Natural killer cell treated with Interleukin-12 subunit alpha and Interleukin-12 subunit beta and Interleukin-15 and Interleukin-18, amount 100 ng/mL, for 72 hours (primary cell): ENCODE data around the gene WNT9B. TPM values are rescaled to one million over a fixed set of nuclear protein-coding genes. Genes with fewer than 3 reads are reported as not detected.

Experiments
- ATAC-seq, 2 donors: fragments of 150-1000 bp; cut with Tn5 transposase in 1 of 2; sonication (Bioruptor Pico), chemical (Tn5 transposase) in 1 of 2; 2 replicates each; pipeline ENCODE4 v1.10.0; 2021
- DNase-seq: peaks from one replicate; pipeline ENCODE4 v3.0.0; 2022; ENCODE audit warnings: low spot score
- H3K27ac Mint-ChIP-seq, 2 donors: 1 replicate in 1 of 2; 2 replicates in 1 of 2; pipeline ENCODE4 v1.8.0; 2022; ENCODE audit warnings: mixed read lengths in 2 of 2, mild to moderate bottlenecking in 1 of 2, moderate library complexity in 1 of 2
- H3K27me3 Mint-ChIP-seq, 2 donors: 1 replicate in 1 of 2; 2 replicates in 1 of 2; pipeline ENCODE4 v1.8.0; 2022; ENCODE audit warnings: mixed read lengths in 2 of 2
- H3K36me3 Mint-ChIP-seq: one replicate; pipeline ENCODE4 v1.8.0; 2022; ENCODE audit warnings: mixed read lengths
- H3K4me1 Mint-ChIP-seq, 2 donors: 1 replicate in 1 of 2; 2 replicates in 1 of 2; pipeline ENCODE4 v1.8.0; 2022; ENCODE audit warnings: low read depth in 2 of 2, mixed read lengths in 2 of 2, mild to moderate bottlenecking in 1 of 2
- H3K4me3 Mint-ChIP-seq: one replicate; pipeline ENCODE4 v1.8.0; 2022; ENCODE audit warnings: mixed read lengths
- H3K9me3 Mint-ChIP-seq: 2 replicates; pipeline ENCODE4 v1.8.0; 2022; ENCODE audit warnings: mixed read lengths
- total RNA-seq, 2 donors: library from RNA; stranded (reverse); gene quantifications; one replicate each; pipeline ENCODE4 v1.2.3, GENCODE V29; 2022

Gene WNT9B
- total RNA-seq, 2 donors from 2014 or later = not detected

- H3K27ac Mint-ChIP-seq = no peak overlapping the region
- H3K27me3 Mint-ChIP-seq = peaks cover 7 to 9% of the 10 kb centered on the region in 2 donors
- ATAC-seq (no peak), DNase-seq (no peak)
- H3K9me3 Mint-ChIP-seq = no peaks in the 10 kb centered on the region
- no peaks in the 10 kb centered on the region for H3K36me3 Mint-ChIP-seq
- no peaks in the 10 kb centered on the region for H3K4me1 Mint-ChIP-seq
- H3K4me3 Mint-ChIP-seq = no peak overlapping the region
Measured at GRCh38 chr17:46886310-46886663, 34.9 kb downstream of the WNT9B start.

GRCh38 chr17:46887717-46888116 lies 36.3 kb downstream of the WNT9B start:
- Mint-ChIP-seq H3K27ac (no peak overlapping the region), H3K36me3 (no peaks in the 10 kb centered on the region), H3K4me3 (no peak overlapping the region), H3K4me1 (no peaks in the 10 kb centered on the region), H3K9me3 (no peaks in the 10 kb centered on the region), H3K27me3 (peaks cover 15% of the 10 kb centered on the region in 2 donors)
- ATAC-seq = no peak
- no peak for DNase-seq

- H3K36me3 Mint-ChIP-seq = no peaks in the 10 kb centered on the region
Measured at GRCh38 chr17:46888727-46889126, 37.3 kb downstream of the WNT9B start.

GRCh38 chr17:46889519-46889918 lies 38.1 kb downstream of the WNT9B start:
- Mint-ChIP-seq H3K36me3 (no peaks in the 10 kb centered on the region), H3K9me3 (no peaks in the 10 kb centered on the region), H3K27me3 (peaks cover 19 to 24% of the 10 kb centered on the region in 2 donors), H3K4me1 (no peaks in the 10 kb centered on the region), H3K27ac (no peak overlapping the region), H3K4me3 (no peak overlapping the region)
- DNase-seq = no peak
- ATAC-seq = no peak

More at GRCh38 chr17:46888727-46889126, 37.3 kb downstream of the WNT9B start:
- Mint-ChIP-seq H3K9me3 (no peaks in the 10 kb centered on the region), H3K27ac (no peak overlapping the region), H3K4me3 (no peak overlapping the region), H3K4me1 (no peaks in the 10 kb centered on the region), H3K27me3 (peaks cover 19 to 24% of the 10 kb centered on the region in 2 donors)
- ATAC-seq = no peak
- no peak for DNase-seq

- H3K9me3 Mint-ChIP-seq = no peaks in the 10 kb centered on the region
- H3K36me3 Mint-ChIP-seq = no peaks in the 10 kb centered on the region
- ATAC-seq = no peak
- H3K27ac Mint-ChIP-seq = no peak overlapping the region
- H3K4me1 Mint-ChIP-seq = no peaks in the 10 kb centered on the region
- peaks cover 19 to 24% of the 10 kb centered on the region in 2 donors for H3K27me3 Mint-ChIP-seq
- DNase-seq = no peak
- no peak overlapping the region for H3K4me3 Mint-ChIP-seq
Measured at GRCh38 chr17:46889992-46890564, 38.7 kb downstream of the WNT9B start.

GRCh38 chr17:46890638-46891037 lies 39.3 kb downstream of the WNT9B start:
- H3K4me3 Mint-ChIP-seq = no peak overlapping the region
- peaks cover 16 to 24% of the 10 kb centered on the region in 2 donors for H3K27me3 Mint-ChIP-seq
- H3K9me3 Mint-ChIP-seq = no peaks in the 10 kb centered on the region
- ATAC-seq (no peak), DNase-seq (no peak)
- H3K27ac Mint-ChIP-seq = no peak overlapping the region
- H3K4me1 Mint-ChIP-seq = no peaks in the 10 kb centered on the region
- H3K36me3 Mint-ChIP-seq = no peaks in the 10 kb centered on the region

- no peaks in the 10 kb centered on the region for H3K9me3 Mint-ChIP-seq
Measured at GRCh38 chr17:46892192-46892703, 40.9 kb downstream of the WNT9B start.

GRCh38 chr17:46894024-46894423 lies 42.6 kb downstream of the WNT9B start:
- H3K9me3 Mint-ChIP-seq = no peaks in the 10 kb centered on the region
- H3K27me3 Mint-ChIP-seq = peaks cover 12 to 17% of the 10 kb centered on the region in 2 donors
- ATAC-seq (no peak), DNase-seq (no peak)
- no peak overlapping the region for H3K27ac Mint-ChIP-seq
- no peak overlapping the region for H3K4me3 Mint-ChIP-seq
- no peaks in the 10 kb centered on the region for H3K4me1 Mint-ChIP-seq
- H3K36me3 Mint-ChIP-seq = no peaks in the 10 kb centered on the region

More at GRCh38 chr17:46892192-46892703, 40.9 kb downstream of the WNT9B start:
- Mint-ChIP-seq H3K27ac (no peak overlapping the region), H3K4me1 (no peaks in the 10 kb centered on the region), H3K27me3 (peaks cover 12 to 17% of the 10 kb centered on the region in 2 donors), H3K36me3 (no peaks in the 10 kb centered on the region), H3K4me3 (no peak overlapping the region)
- ATAC-seq = no peak
- no peak for DNase-seq

GRCh38 chr17:46894476-46895151 lies 43.2 kb downstream of the WNT9B start:
- Mint-ChIP-seq H3K4me1 (no peaks in the 10 kb centered on the region), H3K4me3 (no peak overlapping the region), H3K27me3 (peaks cover 15 to 17% of the 10 kb centered on the region in 2 donors), H3K9me3 (no peaks in the 10 kb centered on the region), H3K27ac (no peak overlapping the region), H3K36me3 (no peaks in the 10 kb centered on the region)
- ATAC-seq (peak in 1 of 2 donors; percentile 40), DNase-seq (no peak)

- H3K36me3 Mint-ChIP-seq = no peaks in the 10 kb centered on the region
- DNase-seq (no peak), ATAC-seq (no peak)
- no peaks in the 10 kb centered on the region for H3K4me1 Mint-ChIP-seq
- no peak overlapping the region for H3K4me3 Mint-ChIP-seq
- peaks cover 14 to 17% of the 10 kb centered on the region in 2 donors for H3K27me3 Mint-ChIP-seq
- H3K9me3 Mint-ChIP-seq = no peaks in the 10 kb centered on the region
- no peak overlapping the region for H3K27ac Mint-ChIP-seq
Measured at GRCh38 chr17:46895171-46895570, 43.8 kb downstream of the WNT9B start.

GRCh38 chr17:46896991-46897390 lies 45.6 kb downstream of the WNT9B start:
- H3K4me1 Mint-ChIP-seq = no peaks in the 10 kb centered on the region
- no peak for ATAC-seq
- H3K27me3 Mint-ChIP-seq = peaks cover 21 to 26% of the 10 kb centered on the region in 2 donors
- H3K27ac Mint-ChIP-seq = no peak overlapping the region
- no peak overlapping the region for H3K4me3 Mint-ChIP-seq
- no peaks in the 10 kb centered on the region for H3K36me3 Mint-ChIP-seq
- no peak for DNase-seq
- H3K9me3 Mint-ChIP-seq = no peaks in the 10 kb centered on the region

- Mint-ChIP-seq H3K4me1 (no peaks in the 10 kb centered on the region), H3K27ac (no peak overlapping the region), H3K27me3 (peaks cover 16 to 18% of the 10 kb centered on the region in 2 donors), H3K36me3 (no peaks in the 10 kb centered on the region), H3K4me3 (no peak overlapping the region), H3K9me3 (no peaks in the 10 kb centered on the region)
- ATAC-seq = no peak
- DNase-seq = no peak
Measured at GRCh38 chr17:46898364-46898763, 47.0 kb downstream of the WNT9B start.

GRCh38 chr17:46898860-46899259 lies 47.5 kb downstream of the WNT9B start:
- Mint-ChIP-seq H3K27me3 (peaks cover 15 to 19% of the 10 kb centered on the region in 2 donors), H3K4me1 (no peaks in the 10 kb centered on the region), H3K27ac (no peak overlapping the region), H3K36me3 (no peaks in the 10 kb centered on the region), H3K9me3 (no peaks in the 10 kb centered on the region), H3K4me3 (no peak overlapping the region)
- ATAC-seq (no peak), DNase-seq (no peak)

GRCh38 chr17:46901291-46901690 lies 49.9 kb downstream of the WNT9B start:
- no peak overlapping the region for H3K27ac Mint-ChIP-seq
- no peaks in the 10 kb centered on the region for H3K36me3 Mint-ChIP-seq
- DNase-seq (no peak), ATAC-seq (no peak)
- H3K4me1 Mint-ChIP-seq = peaks cover 0 to 2% of the 10 kb centered on the region in 2 donors
- H3K4me3 Mint-ChIP-seq = no peak overlapping the region
- H3K27me3 Mint-ChIP-seq = peaks cover 25 to 27% of the 10 kb centered on the region in 2 donors
- H3K9me3 Mint-ChIP-seq = no peaks in the 10 kb centered on the region
